CD4-positive, alpha-beta T cell (primary cell): ENCODE measurements around the gene TNC. TPM values are rescaled to one million over a fixed set of nuclear protein-coding genes. Genes with fewer than 3 reads are reported as not detected.

ENCODE experiments used
- ATAC-seq: fragments of 200-7000 bp; cut with Tn5 transposase; one replicate; pipeline ENCODE4 v1.10.0; 2022; ENCODE audit warnings: mild to moderate bottlenecking; ENCODE audit not compliant: poor library complexity
- CTCF ChIA-PET: fragments of 350-600 bp; sonication (Branson Sonifier 250); formaldehyde crosslinking; loops from one replicate; lab custom pipeline; 2021; ENCODE audit warnings: antibody characterized with exemption, inconsistent platforms; lab: Charles Lee
- POLR2A ChIA-PET: fragments of 350-600 bp; sonication (Branson Sonifier 250); formaldehyde crosslinking; loops from one replicate; lab custom pipeline; 2021; ENCODE audit warnings: antibody characterized with exemption, inconsistent platforms; lab: Charles Lee
- DNase-seq, 14 experiments: peaks; one replicate each; pipeline ENCODE4 v3.0.0-alpha.2; 2013 to 2020; ENCODE audit warnings: mixed read lengths in 2 of 14
- H3K27ac ChIP-seq, 2 donors: one replicate each; pipeline versions ENCODE4 v1.5.1 to v1.7.0; 2013; ENCODE audit warnings: low read length in 2 of 2, low read depth in 1 of 2, mild to moderate bottlenecking in 1 of 2
- H3K27me3 ChIP-seq, 2 experiments: 1 replicate in 1 of 2; 2 replicates in 1 of 2; pipeline versions ENCODE4 v1.6.1 to v1.7.0; 2013; ENCODE audit warnings: low read length in 2 of 2, control low read depth in 1 of 2, mild to moderate bottlenecking in 1 of 2, moderate library complexity in 1 of 2; ENCODE audit not compliant: insufficient read depth in 2 of 2, control insufficient read depth in 1 of 2
- H3K36me3 ChIP-seq: one replicate; pipeline ENCODE4 v1.6.1; 2013; ENCODE audit warnings: low read length, control low read depth; ENCODE audit not compliant: insufficient read depth
- H3K4me1 ChIP-seq: one replicate; pipeline ENCODE4 v1.6.1; 2013; ENCODE audit warnings: low read length, control low read depth; ENCODE audit not compliant: insufficient read depth
- H3K4me3 ChIP-seq: one replicate; pipeline ENCODE4 v1.5.1; 2013; ENCODE audit warnings: mild to moderate bottlenecking, low read length, moderate library complexity
- H3K9me3 ChIP-seq, 2 experiments: 1 replicate in 1 of 2; 2 replicates in 1 of 2; pipeline versions ENCODE4 v1.6.1 to v1.7.0; 2013; ENCODE audit warnings: low read length in 2 of 2, mild to moderate bottlenecking in 2 of 2, control low read depth in 1 of 2, moderate library complexity in 1 of 2; ENCODE audit not compliant: control insufficient read depth in 1 of 2, insufficient read depth in 1 of 2
- H3K27ac Mint-ChIP-seq: one replicate; pipeline ENCODE4 v1.8.0; 2020; ENCODE audit warnings: mixed read lengths
- H3K27me3 Mint-ChIP-seq: one replicate; pipeline ENCODE4 v1.8.0; 2021; ENCODE audit warnings: mixed read lengths
- H3K36me3 Mint-ChIP-seq: one replicate; pipeline ENCODE4 v1.8.0; 2021; ENCODE audit warnings: low read depth, mixed read lengths
- H3K4me1 Mint-ChIP-seq: one replicate; pipeline ENCODE4 v1.8.0; 2021; ENCODE audit warnings: low read depth, mixed read lengths
- H3K4me3 Mint-ChIP-seq: one replicate; pipeline ENCODE4 v1.8.0; 2020; ENCODE audit warnings: mild to moderate bottlenecking, mixed read lengths
- H3K9me3 Mint-ChIP-seq: one replicate; pipeline ENCODE4 v1.8.0; 2020; ENCODE audit warnings: mixed read lengths
- intact Hi-C, 2 experiments: fragments of 100-400 bp; cut with DNase I in 1 of 2; cut with micrococcal nuclease in 1 of 2; formaldehyde crosslinking; loops; one replicate each; pipeline versions ENCODE4 v1.15.1 to v1.9.0; 2023 to 2025; cut with DNase I, micrococcal nuclease
- total RNA-seq, 174 experiments: library from RNA in 2 of 174; stranded (reverse) in 2 of 174; gene quantifications; one replicate each; pipeline ENCODE4 v1.2.3 and lab custom pipeline; 2021 to 2026
- TF ChIP-seq, protein P1 (sequence below): fragments of 200-600 bp; IDR thresholded peaks from one replicate; pipeline ENCODE4 v1.8.0; 2022; ENCODE audit warnings: antibody characterized with exemption, mild to moderate bottlenecking

The TNC gene
- total RNA-seq, 2 experiments from 2014 or later: 0.03 to 0.05 TPM

DNA sequence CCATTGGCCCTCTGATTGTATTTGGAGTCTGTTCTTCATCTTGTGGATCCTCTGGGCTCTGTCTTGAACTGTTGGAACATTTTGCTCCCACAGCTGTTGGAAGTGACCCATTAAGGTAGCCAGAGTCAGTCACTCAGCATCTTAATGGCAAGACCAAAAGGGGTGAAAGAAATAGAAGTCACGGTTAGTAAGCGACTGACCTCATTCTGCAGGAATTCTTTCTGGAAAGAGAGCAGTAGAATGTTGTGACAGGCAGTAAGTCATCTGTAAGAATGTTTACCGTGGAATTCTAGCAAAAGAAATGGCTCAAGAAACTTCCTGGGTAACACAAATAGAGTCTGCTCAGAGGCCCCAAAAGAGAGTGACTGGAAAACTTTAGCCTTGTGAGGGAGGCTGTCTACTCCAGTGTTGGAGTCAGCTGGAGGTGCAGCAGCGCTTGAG is 28.6 kb upstream of the TNC start:
- no peak overlapping the region for H3K4me3 ChIP-seq
- ChIA-PET CTCF (no interaction called here), POLR2A (no interaction called here)
- no peaks in the 10 kb centered on the region for H3K4me1 ChIP-seq
- H3K27me3 Mint-ChIP-seq: peaks cover 43% of the 10 kb centered on the region
- peaks cover 0 to 11% of the 10 kb centered on the region in 2 experiments for H3K27me3 ChIP-seq
- no peak overlapping the region for H3K27ac Mint-ChIP-seq
- TF ChIP-seq, protein P1, sequence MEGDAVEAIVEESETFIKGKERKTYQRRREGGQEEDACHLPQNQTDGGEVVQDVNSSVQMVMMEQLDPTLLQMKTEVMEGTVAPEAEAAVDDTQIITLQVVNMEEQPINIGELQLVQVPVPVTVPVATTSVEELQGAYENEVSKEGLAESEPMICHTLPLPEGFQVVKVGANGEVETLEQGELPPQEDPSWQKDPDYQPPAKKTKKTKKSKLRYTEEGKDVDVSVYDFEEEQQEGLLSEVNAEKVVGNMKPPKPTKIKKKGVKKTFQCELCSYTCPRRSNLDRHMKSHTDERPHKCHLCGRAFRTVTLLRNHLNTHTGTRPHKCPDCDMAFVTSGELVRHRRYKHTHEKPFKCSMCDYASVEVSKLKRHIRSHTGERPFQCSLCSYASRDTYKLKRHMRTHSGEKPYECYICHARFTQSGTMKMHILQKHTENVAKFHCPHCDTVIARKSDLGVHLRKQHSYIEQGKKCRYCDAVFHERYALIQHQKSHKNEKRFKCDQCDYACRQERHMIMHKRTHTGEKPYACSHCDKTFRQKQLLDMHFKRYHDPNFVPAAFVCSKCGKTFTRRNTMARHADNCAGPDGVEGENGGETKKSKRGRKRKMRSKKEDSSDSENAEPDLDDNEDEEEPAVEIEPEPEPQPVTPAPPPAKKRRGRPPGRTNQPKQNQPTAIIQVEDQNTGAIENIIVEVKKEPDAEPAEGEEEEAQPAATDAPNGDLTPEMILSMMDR: no peak
- H3K9me3 ChIP-seq: no peaks in the 10 kb centered on the region
- no peaks in the 10 kb centered on the region for H3K9me3 Mint-ChIP-seq
- DNase-seq (no peak), ATAC-seq (no peak)
- no peaks in the 10 kb centered on the region for H3K36me3 ChIP-seq
- H3K36me3 Mint-ChIP-seq: no peaks in the 10 kb centered on the region
- H3K27ac ChIP-seq: no peak overlapping the region
- intact Hi-C loops: no loop called here
- no peaks in the 10 kb centered on the region for H3K4me1 Mint-ChIP-seq
- H3K4me3 Mint-ChIP-seq: no peak overlapping the region

- Histone ChIP-seq H3K4me1 (no peaks in the 10 kb centered on the region), H3K4me3 (no peak overlapping the region), H3K9me3 (no peaks in the 10 kb centered on the region), H3K27ac (no peak overlapping the region), H3K27me3 (peaks cover 4 to 11% of the 10 kb centered on the region in 2 experiments), H3K36me3 (no peaks in the 10 kb centered on the region)
- H3K27ac Mint-ChIP-seq: no peak overlapping the region
- H3K4me3 Mint-ChIP-seq: no peak overlapping the region
- intact Hi-C loops: no loop called here
- no peaks in the 10 kb centered on the region for H3K9me3 Mint-ChIP-seq
- TF ChIP-seq, protein P1: no peak
- ChIA-PET POLR2A (no interaction called here), CTCF (no interaction called here)
- no peaks in the 10 kb centered on the region for H3K4me1 Mint-ChIP-seq
- DNase-seq: no peak
- peaks cover 46% of the 10 kb centered on the region for H3K27me3 Mint-ChIP-seq
- ATAC-seq: no peak
- no peaks in the 10 kb centered on the region for H3K36me3 Mint-ChIP-seq
Observed at GRCh38 chr9:115144706-115145105, 26.7 kb upstream of the TNC start.

- Histone ChIP-seq H3K27me3 (peaks cover 4 to 11% of the 10 kb centered on the region in 2 experiments), H3K27ac (no peak overlapping the region), H3K36me3 (no peaks in the 10 kb centered on the region), H3K4me3 (no peak overlapping the region), H3K4me1 (no peaks in the 10 kb centered on the region), H3K9me3 (no peaks in the 10 kb centered on the region)
- intact Hi-C loops: no loop called here
- Mint-ChIP-seq H3K4me3 (no peak overlapping the region), H3K27ac (no peak overlapping the region), H3K27me3 (peaks cover 44% of the 10 kb centered on the region), H3K4me1 (no peaks in the 10 kb centered on the region), H3K36me3 (no peaks in the 10 kb centered on the region), H3K9me3 (no peaks in the 10 kb centered on the region)
- POLR2A ChIA-PET: no interaction called here
- CTCF ChIA-PET: no interaction called here
- no peak for ATAC-seq
- TF ChIP-seq, protein P1: no peak
- no peak for DNase-seq
Observed at GRCh38 chr9:115143689-115144088, 25.7 kb upstream of the TNC start.
